Mesenchymal stem cell (in vitro differentiated cells and primary cell): ENCODE measurements around the gene WNT3A.

Experiments
- DNase-seq: peaks from one replicate; pipeline ENCODE4 v3.0.0-alpha.2; 2013
- H2AFZ ChIP-seq: one replicate; pipeline ENCODE4 v1.6.1; 2013; ENCODE audit warnings: low read depth, mild to moderate bottlenecking, control low read depth, inconsistent platforms, low read length, moderate library complexity
- H2AK5ac ChIP-seq: 2 replicates; pipeline ENCODE4 v1.6.1; 2013; ENCODE audit warnings: low read length, moderate library complexity, mild to moderate bottlenecking, inconsistent platforms; ENCODE audit not compliant: severe bottlenecking
- H2BK120ac ChIP-seq: one replicate; pipeline ENCODE4 v1.6.1; 2013; ENCODE audit warnings: low read depth, mild to moderate bottlenecking, inconsistent platforms, low read length, moderate library complexity
- H2BK12ac ChIP-seq, 2 experiments: one replicate each; pipeline ENCODE4 v1.6.1; 2013; ENCODE audit warnings: inconsistent platforms in 2 of 2, low read length in 2 of 2, mild to moderate bottlenecking in 2 of 2, moderate library complexity in 2 of 2, control low read depth in 1 of 2
- H2BK15ac ChIP-seq: one replicate; pipeline ENCODE4 v1.6.1; 2013; ENCODE audit warnings: mild to moderate bottlenecking, low read depth, inconsistent platforms; ENCODE audit not compliant: poor library complexity, severe bottlenecking
- H2BK5ac ChIP-seq: 2 replicates; pipeline ENCODE4 v1.6.1; 2013; ENCODE audit warnings: low read depth, mild to moderate bottlenecking, low read length, control low read depth, inconsistent platforms; ENCODE audit not compliant: poor library complexity, severe bottlenecking
- H3K14ac ChIP-seq, 2 experiments: one replicate each; pipeline ENCODE4 v1.6.1; 2013; ENCODE audit warnings: inconsistent platforms in 2 of 2, low read length in 2 of 2, control low read depth in 1 of 2, mild to moderate bottlenecking in 1 of 2, moderate library complexity in 1 of 2
- H3K18ac ChIP-seq, 2 experiments: one replicate each; pipeline ENCODE4 v1.6.1; 2013; ENCODE audit warnings: inconsistent platforms in 2 of 2, low read length in 2 of 2, control low read depth in 1 of 2, low read depth in 1 of 2, mild to moderate bottlenecking in 1 of 2
- H3K23ac ChIP-seq, 2 experiments: one replicate each; pipeline ENCODE4 v1.6.1; 2013; ENCODE audit warnings: inconsistent platforms in 2 of 2, low read length in 2 of 2, mild to moderate bottlenecking in 2 of 2, moderate library complexity in 2 of 2, control low read depth in 1 of 2
- H3K27ac ChIP-seq: 2 replicates; pipeline ENCODE4 v1.5.1; 2013; ENCODE audit warnings: mild to moderate bottlenecking, moderate library complexity, low read length, control low read depth, inconsistent platforms; ENCODE audit not compliant: poor library complexity, severe bottlenecking
- H3K27me3 ChIP-seq, 2 experiments: 2 replicates each; pipeline versions ENCODE4 v1.6.1 to v1.7.0; 2013; ENCODE audit warnings: low read length in 2 of 2, mild to moderate bottlenecking in 2 of 2, moderate library complexity in 2 of 2, control low read depth in 1 of 2, inconsistent platforms in 1 of 2; ENCODE audit not compliant: control insufficient read depth in 1 of 2, insufficient read depth in 1 of 2
- H3K36me3 ChIP-seq, 2 experiments: 2 replicates each; pipeline versions ENCODE4 v1.6.1 to v1.7.0; 2013; ENCODE audit warnings: low read length in 2 of 2, control low read depth in 1 of 2, inconsistent platforms in 1 of 2, low read depth in 1 of 2, mild to moderate bottlenecking in 1 of 2; ENCODE audit not compliant: insufficient read depth in 2 of 2, control insufficient read depth in 1 of 2
- H3K4ac ChIP-seq, 2 experiments: one replicate each; pipeline ENCODE4 v1.6.1; 2013; ENCODE audit warnings: inconsistent platforms in 2 of 2, low read length in 2 of 2, mild to moderate bottlenecking in 2 of 2, moderate library complexity in 2 of 2, control low read depth in 1 of 2, low read depth in 1 of 2
- H3K4me1 ChIP-seq: 2 replicates; pipeline ENCODE4 v1.6.1; 2013; ENCODE audit warnings: low read depth, low read length, control low read depth; ENCODE audit not compliant: control insufficient read depth, insufficient read depth
- H3K4me2 ChIP-seq: 2 replicates; pipeline ENCODE4 v1.6.1; 2013; ENCODE audit warnings: low read length, mild to moderate bottlenecking, inconsistent platforms; ENCODE audit not compliant: poor library complexity, severe bottlenecking
- H3K4me3 ChIP-seq, 2 experiments: 2 replicates each; pipeline versions ENCODE4 v1.5.1 to v1.7.0; 2013; ENCODE audit warnings: low read length in 2 of 2, mild to moderate bottlenecking in 2 of 2, control low read depth in 1 of 2, low read depth in 1 of 2; ENCODE audit not compliant: insufficient read depth in 1 of 2
- H3K79me1 ChIP-seq: replicated peaks from 2 replicates; pipeline ENCODE4 v1.6.1; 2013; ENCODE audit warnings: mild to moderate bottlenecking, control low read depth, low read length, inconsistent platforms; ENCODE audit not compliant: poor library complexity, severe bottlenecking
- H3K9ac ChIP-seq: 2 replicates; pipeline ENCODE4 v1.7.0; 2013; ENCODE audit warnings: mild to moderate bottlenecking, low read length, moderate library complexity
- H3K9me3 ChIP-seq: 2 replicates; pipeline ENCODE4 v1.7.0; 2013; ENCODE audit warnings: mild to moderate bottlenecking, low read length; ENCODE audit not compliant: control insufficient read depth
- H4K8ac ChIP-seq: one replicate; pipeline ENCODE4 v1.6.1; 2013; ENCODE audit warnings: inconsistent platforms, mild to moderate bottlenecking, low read length, moderate library complexity
- H4K91ac ChIP-seq: one replicate; pipeline ENCODE4 v1.6.1; 2013; ENCODE audit warnings: mild to moderate bottlenecking, low read length, inconsistent platforms
- WGBS: methylation state at CpG from one replicate; pipeline ENCODE4 v1.1.7; 2013; ENCODE audit warnings: mixed read lengths; 5-methylcytosine and 5-hydroxymethylcytosine counted together

Gene WNT3A

DNA sequence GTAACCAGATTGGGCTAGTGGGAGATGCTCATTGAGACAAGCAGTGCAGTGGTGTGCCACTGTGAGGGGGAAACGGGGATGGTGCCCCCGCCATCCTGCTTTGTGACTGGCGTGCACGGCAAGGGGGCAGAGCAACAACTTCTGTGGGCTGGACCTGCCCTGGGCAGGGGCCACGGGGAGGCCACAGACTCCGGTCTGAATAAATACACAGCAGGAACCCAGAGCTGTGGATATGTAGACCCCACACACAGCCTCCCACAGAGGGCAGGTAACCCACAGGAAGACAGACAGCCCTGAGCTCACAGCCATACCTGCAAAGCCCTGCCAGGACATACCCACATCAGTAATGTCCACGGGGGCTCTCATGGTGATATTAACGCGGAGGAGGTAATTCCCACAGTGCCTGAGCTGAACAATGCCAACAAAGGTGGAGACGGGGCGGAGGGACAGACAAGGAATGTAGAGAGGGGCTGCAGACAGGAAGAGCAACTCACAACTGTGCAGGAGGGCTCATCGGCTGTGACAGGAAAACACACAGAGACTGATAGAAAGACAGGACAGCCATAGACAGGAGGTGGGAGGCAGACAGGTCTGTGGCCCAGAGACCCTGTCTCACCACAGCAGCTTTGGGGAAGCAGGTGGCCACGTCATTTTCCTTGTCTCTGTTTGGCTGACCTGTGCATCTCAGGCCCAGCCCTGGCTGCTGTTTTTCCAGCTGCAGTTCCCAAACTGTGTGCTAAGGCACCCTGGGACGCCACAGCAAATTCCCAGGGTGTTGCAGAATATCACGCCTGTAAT lies 4.9 kb upstream of the WNT3A start:
- H3K14ac ChIP-seq = no peak overlapping the region
- WGBS = 79% methylated on average over 15 of the region's 15 CpGs
- H4K8ac ChIP-seq = no peak overlapping the region
- H2AK5ac ChIP-seq = no peak overlapping the region
- no peak overlapping the region for H2BK120ac ChIP-seq
- H2BK12ac ChIP-seq = no peak overlapping the region
- H3K4me2 ChIP-seq = no peak overlapping the region
- H3K9me3 ChIP-seq = peaks cover 15% of the 10 kb centered on the region
- DNase-seq = no peak
- H3K18ac ChIP-seq = no peak overlapping the region
- H3K27ac ChIP-seq = no peak overlapping the region
- no peak overlapping the region for H4K91ac ChIP-seq
- H3K4me1 ChIP-seq = peaks cover 9% of the 10 kb centered on the region
- H3K27me3 ChIP-seq = peaks cover 57 to 75% of the 10 kb centered on the region in 2 experiments
- H2AFZ ChIP-seq = no peak overlapping the region
- H3K9ac ChIP-seq = no peak overlapping the region
- no peak overlapping the region for H3K23ac ChIP-seq
- no peaks in the 10 kb centered on the region for H3K79me1 ChIP-seq
- no peak overlapping the region for H2BK15ac ChIP-seq
- no peak overlapping the region for H3K4me3 ChIP-seq
- H3K4ac ChIP-seq = no peak overlapping the region
- no peaks in the 10 kb centered on the region for H3K36me3 ChIP-seq
- H2BK5ac ChIP-seq = no peak overlapping the region

- DNase-seq = no peak
- WGBS = 95% methylated on average over 3 of the region's 3 CpGs
- no peak overlapping the region for H2BK120ac ChIP-seq
Observed at GRCh38 chr1:228002792-228003191, 4.0 kb upstream of the WNT3A start.

DNA sequence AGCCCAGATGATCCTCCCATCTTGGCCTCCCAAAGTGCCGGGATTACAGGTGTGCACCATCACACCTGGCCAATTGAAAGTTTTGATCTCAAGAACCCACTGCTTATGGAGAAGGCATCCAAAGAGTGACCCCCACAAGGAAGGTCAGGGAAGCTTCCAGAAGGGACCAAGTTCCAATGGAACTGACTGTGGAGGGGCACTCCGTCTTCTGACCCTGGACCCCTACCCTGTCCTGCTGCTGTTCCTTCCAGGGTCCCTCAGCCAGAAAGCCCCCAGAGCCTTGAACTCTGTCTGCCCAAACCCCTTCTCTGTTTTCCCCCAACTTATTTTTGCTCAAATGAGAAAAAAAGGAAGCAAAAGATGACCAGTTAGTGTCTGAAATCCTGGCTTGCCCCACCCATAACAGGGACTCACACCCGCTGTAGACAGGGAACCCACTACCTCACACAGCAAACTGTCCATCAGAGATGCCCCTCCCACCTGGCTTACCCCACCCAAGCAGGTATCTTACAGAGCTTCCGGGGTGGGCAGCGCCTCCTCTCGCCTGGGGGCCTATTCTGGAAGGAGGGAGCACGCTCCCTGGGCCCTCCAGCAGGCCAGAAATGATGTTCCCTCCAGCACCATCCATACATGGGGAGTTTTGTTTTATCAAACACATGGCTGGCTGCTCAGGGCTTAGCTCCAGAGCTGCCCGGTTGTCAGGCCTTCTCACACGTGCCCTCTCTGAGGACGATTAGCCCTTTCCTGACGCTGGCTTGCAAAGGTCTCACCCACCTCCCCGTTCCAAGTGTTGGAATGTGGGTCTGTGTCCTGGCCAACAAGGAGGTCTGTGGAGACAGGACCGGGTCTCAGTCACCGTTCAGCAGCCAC lies 3.1 kb upstream of the WNT3A start:
- no peaks in the 10 kb centered on the region for H3K9me3 ChIP-seq
- no peaks in the 10 kb centered on the region for H3K36me3 ChIP-seq
- 49% methylated on average over 14 of the region's 14 CpGs for WGBS
- H3K4me3 ChIP-seq = no peak overlapping the region
- no peak overlapping the region for H4K91ac ChIP-seq
- H3K23ac ChIP-seq = no peak overlapping the region
- H3K4me1 ChIP-seq = peaks cover 16% of the 10 kb centered on the region
- no peak overlapping the region for H2BK15ac ChIP-seq
- H3K4me2 ChIP-seq = no peak overlapping the region
- no peak overlapping the region for H2BK12ac ChIP-seq
- no peak overlapping the region for H3K27ac ChIP-seq
- no peak overlapping the region for H3K18ac ChIP-seq
- H2AFZ ChIP-seq = no peak overlapping the region
- no peak overlapping the region for H4K8ac ChIP-seq
- no peaks in the 10 kb centered on the region for H3K79me1 ChIP-seq
- no peak overlapping the region for H3K14ac ChIP-seq
- no peak overlapping the region for H2BK5ac ChIP-seq
- H2BK120ac ChIP-seq = no peak overlapping the region
- no peak overlapping the region for H2AK5ac ChIP-seq
- H3K4ac ChIP-seq = no peak overlapping the region
- peaks cover 72 to 88% of the 10 kb centered on the region in 2 experiments for H3K27me3 ChIP-seq
- H3K9ac ChIP-seq = no peak overlapping the region
- no peak for DNase-seq

More at GRCh38 chr1:228002792-228003191, 4.0 kb upstream of the WNT3A start:
- H2BK5ac ChIP-seq = no peak overlapping the region
- H3K18ac ChIP-seq = no peak overlapping the region
- H3K4me2 ChIP-seq = no peak overlapping the region
- no peak overlapping the region for H3K27ac ChIP-seq
- no peak overlapping the region for H2AK5ac ChIP-seq
- H2BK12ac ChIP-seq = no peak overlapping the region
- H3K4me3 ChIP-seq = no peak overlapping the region
- H3K9me3 ChIP-seq = peaks cover 7% of the 10 kb centered on the region
- no peak overlapping the region for H3K23ac ChIP-seq
- no peak overlapping the region for H4K91ac ChIP-seq
- H3K79me1 ChIP-seq = no peaks in the 10 kb centered on the region
- H3K27me3 ChIP-seq = peaks cover 63 to 84% of the 10 kb centered on the region in 2 experiments
- H2AFZ ChIP-seq = no peak overlapping the region
- no peak overlapping the region for H4K8ac ChIP-seq
- H3K14ac ChIP-seq = no peak overlapping the region
- H3K4me1 ChIP-seq = peaks cover 15% of the 10 kb centered on the region
- no peak overlapping the region for H2BK15ac ChIP-seq
- no peak overlapping the region for H3K4ac ChIP-seq
- H3K9ac ChIP-seq = no peak overlapping the region
- H3K36me3 ChIP-seq = no peaks in the 10 kb centered on the region

DNA sequence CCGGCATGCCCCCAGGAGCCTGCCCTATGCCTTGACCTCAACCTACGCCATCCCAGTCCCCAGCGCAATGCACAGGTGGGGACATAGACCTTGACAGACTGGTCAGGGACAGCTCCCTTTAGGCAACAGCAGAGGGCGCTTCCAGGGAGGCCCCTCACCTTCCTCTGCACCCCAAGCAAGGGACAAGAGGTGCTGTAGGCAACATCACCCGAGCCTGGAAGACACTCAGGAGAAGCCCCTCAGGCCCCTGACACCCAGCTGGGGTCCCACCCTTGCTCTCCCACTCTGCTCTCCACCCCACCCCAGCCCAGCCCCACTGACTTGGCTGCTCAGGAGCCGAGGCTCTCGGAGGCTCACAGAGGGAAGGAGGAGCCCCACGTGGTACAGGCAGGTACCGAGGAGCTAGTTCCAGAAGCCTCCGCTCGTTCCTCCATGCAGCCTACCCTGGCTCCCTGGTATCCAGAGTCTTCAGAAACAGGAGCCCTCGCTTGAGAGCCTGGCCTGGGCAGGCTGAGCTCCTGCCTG lies 2.4 kb upstream of the WNT3A start:
- H3K9me3 ChIP-seq = no peaks in the 10 kb centered on the region
- no peak overlapping the region for H3K4me3 ChIP-seq
- H3K23ac ChIP-seq = no peak overlapping the region
- peaks cover 79 to 91% of the 10 kb centered on the region in 2 experiments for H3K27me3 ChIP-seq
- no peak overlapping the region for H3K4me2 ChIP-seq
- no peak overlapping the region for H2BK15ac ChIP-seq
- no peak overlapping the region for H3K14ac ChIP-seq
- no peaks in the 10 kb centered on the region for H3K79me1 ChIP-seq
- no peak overlapping the region for H2BK12ac ChIP-seq
- DNase-seq = no peak
- no peak overlapping the region for H3K9ac ChIP-seq
- no peak overlapping the region for H2AFZ ChIP-seq
- H3K4ac ChIP-seq = no peak overlapping the region
- no peak overlapping the region for H4K91ac ChIP-seq
- no peak overlapping the region for H3K27ac ChIP-seq
- H2BK120ac ChIP-seq = no peak overlapping the region
- H3K36me3 ChIP-seq = no peaks in the 10 kb centered on the region
- no peak overlapping the region for H3K18ac ChIP-seq
- no peak overlapping the region for H2AK5ac ChIP-seq
- peaks cover 16% of the 10 kb centered on the region for H3K4me1 ChIP-seq
- 30% methylated on average over 12 of the region's 12 CpGs for WGBS
- no peak overlapping the region for H4K8ac ChIP-seq
- no peak overlapping the region for H2BK5ac ChIP-seq
